Tibial nerve (tissue), 4 donors: ENCODE data around the gene POP7.

Experiments
- CTCF ChIP-seq, 5 experiments: fragments of 200-600 bp in 3 of 5; fragments of 450-650 bp in 2 of 5; sonication (generic) in 3 of 5; IDR thresholded peaks; one replicate each; pipeline ENCODE4 v1.5.1; 2016 to 2019; ENCODE audit warnings: antibody characterized with exemption in 5 of 5, mild to moderate bottlenecking in 3 of 5, moderate library complexity in 2 of 5
- EP300 ChIP-seq, 2 donors: sonication (generic); formaldehyde crosslinking; IDR thresholded peaks; one replicate each; pipeline ENCODE4 v1.6.1; 2017; ENCODE audit warnings: antibody characterized with exemption in 2 of 2, mild to moderate bottlenecking in 1 of 2
- POLR2A ChIP-seq, 2 donors: fragments of 450-650 bp; IDR thresholded peaks; one replicate each; pipeline ENCODE4 v1.6.1; 2017; ENCODE audit warnings: antibody characterized with exemption in 2 of 2, mild to moderate bottlenecking in 2 of 2, moderate library complexity in 2 of 2

- no peak for TF ChIP-seq CTCF (IDR thresholded peaks at IDR 0.05)
- no peak for TF ChIP-seq POLR2A (IDR thresholded peaks at IDR 0.05)
- TF ChIP-seq EP300 (IDR thresholded peaks at IDR 0.05): no peak
Observed at GRCh38 chr7:100668069-100668449, 37.9 kb upstream of the POP7 start.
